ENCODE measurements around the gene ZBTB20.

GRCh38 chr3:114725966-114726365, 421.1 kb downstream of the ZBTB20 start:
- TF ChIP-seq CTCF (IDR thresholded peaks at IDR 0.05) = no peak
- TF ChIP-seq MAX (IDR thresholded peaks at IDR 0.05; ENCODE audit: low read depth) = no peak
- no peak for TF ChIP-seq TAF1 (IDR thresholded peaks at IDR 0.05; ENCODE audit: borderline replicate concordance, low read depth, low read length)
- TF ChIP-seq REST (IDR thresholded peaks at IDR 0.05; ENCODE audit: low read depth, low read length) = no peak
- TF ChIP-seq RAD21 (IDR thresholded peaks at IDR 0.05; ENCODE audit: low read length) = no peak
- no peak for TF ChIP-seq RFX5 (IDR thresholded peaks at IDR 0.05; ENCODE audit: low read length)
- no peak for TF ChIP-seq RCOR1 (IDR thresholded peaks at IDR 0.05; ENCODE audit: low read length)
- no peak for TF ChIP-seq NFIC (IDR thresholded peaks at IDR 0.05; ENCODE audit: borderline replicate concordance)
- no peak for TF ChIP-seq CHD2 (IDR thresholded peaks at IDR 0.05; ENCODE audit: low read length, partially characterized antibody)
- TF ChIP-seq YY1 (IDR thresholded peaks at IDR 0.05; ENCODE audit: low read depth) = no peak
- no peak for TF ChIP-seq TEAD4 (IDR thresholded peaks at IDR 0.05; ENCODE audit: borderline replicate concordance, insufficient read depth)
- no peak for TF ChIP-seq SMC3 (IDR thresholded peaks at IDR 0.05; ENCODE audit: low read depth, low read length)
- no peak for TF ChIP-seq EZH2phosphoT487 (IDR thresholded peaks at IDR 0.05; ENCODE audit: borderline replicate concordance, low read depth)
- no peak for TF ChIP-seq SIN3A (IDR thresholded peaks at IDR 0.05; ENCODE audit: borderline replicate concordance, low read depth, low read length)

All from SK-N-SH (cell line).